Stimulated activated CD8-positive, alpha-beta memory T cell treated with anti-CD3 and anti-CD28 coated beads, Interleukin-15, amount 100 ng/mL, for 48 hours (primary cell): ENCODE data around the gene CREB3L2.

Source experiments
- DNase-seq, 2 donors: peaks; one replicate each; pipeline ENCODE4 v3.0.0-alpha.2; 2020; ENCODE audit warnings: low read depth in 2 of 2

The CREB3L2 gene

DNA sequence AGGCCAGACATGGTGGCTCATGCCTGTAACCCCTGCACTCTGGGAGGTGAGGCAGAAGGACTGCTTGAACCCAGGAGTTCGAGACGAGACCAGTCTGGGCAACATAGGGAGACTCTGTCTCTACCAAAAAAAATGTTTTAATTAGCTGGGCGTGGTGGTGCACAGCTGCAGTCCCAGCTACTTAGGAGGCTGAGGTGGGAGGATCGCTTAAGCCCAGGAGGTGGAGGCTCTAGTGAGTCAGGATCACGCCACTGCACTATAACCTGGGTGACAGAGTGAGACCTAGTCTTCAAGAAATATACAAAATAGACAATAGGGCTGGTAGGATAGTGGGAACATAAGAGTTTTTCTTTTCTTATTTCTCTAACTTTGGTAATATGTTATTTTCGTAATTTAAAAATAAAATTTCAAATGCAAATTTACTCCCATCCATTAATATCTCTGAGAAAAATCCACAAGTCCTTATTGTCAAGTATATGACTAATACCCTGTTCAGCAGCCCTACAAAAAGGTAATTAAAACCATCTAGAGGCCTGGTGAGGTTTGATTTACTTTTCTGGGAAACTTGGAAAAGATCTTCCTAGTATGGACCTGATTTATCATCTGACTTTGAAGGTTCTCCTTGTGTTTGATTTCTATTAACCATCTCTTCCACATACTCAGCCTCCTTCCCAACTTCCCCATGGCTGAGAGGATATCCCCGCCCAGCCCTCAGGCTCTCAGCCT, 50.0 kb downstream of the CREB3L2 start:
- no peak for DNase-seq

DNA sequence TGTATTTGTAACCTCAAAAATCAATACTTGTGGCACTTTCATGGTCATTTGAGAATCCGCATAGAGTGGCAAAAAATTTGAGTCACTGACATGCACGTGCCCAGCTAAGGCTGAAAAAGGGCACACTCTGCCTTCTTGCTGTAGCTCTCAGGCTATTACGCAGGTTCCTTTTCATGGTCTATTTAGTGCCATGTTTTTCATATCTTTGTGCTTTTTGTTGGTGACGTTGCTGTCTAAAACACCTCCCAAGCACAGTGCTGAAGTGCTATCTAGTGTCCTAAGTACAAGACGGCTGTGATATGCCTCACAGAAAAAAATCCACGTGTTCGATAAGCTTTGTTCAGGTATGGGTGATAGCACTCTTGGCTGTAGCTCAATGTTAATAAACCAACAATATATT, 50.9 kb downstream of the CREB3L2 start:
- no peak for DNase-seq

DNA sequence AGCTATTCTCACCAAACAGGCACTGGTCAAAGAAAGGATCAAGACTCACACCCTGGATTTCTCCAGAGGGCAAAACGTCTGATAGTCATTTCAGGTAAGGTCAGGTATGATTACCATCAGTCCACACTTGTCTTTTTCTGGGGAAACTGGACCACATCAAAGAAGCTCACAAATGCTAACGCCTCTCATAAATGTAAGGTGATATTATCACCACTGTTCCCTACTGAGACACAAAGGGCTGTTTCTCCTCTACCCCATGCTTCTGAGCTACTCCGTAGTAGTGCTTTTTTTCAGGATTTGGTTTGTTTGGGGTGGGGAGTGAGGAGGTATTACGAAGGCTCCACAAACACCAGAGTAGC, 51.6 kb downstream of the CREB3L2 start:
- no peak for DNase-seq

DNA sequence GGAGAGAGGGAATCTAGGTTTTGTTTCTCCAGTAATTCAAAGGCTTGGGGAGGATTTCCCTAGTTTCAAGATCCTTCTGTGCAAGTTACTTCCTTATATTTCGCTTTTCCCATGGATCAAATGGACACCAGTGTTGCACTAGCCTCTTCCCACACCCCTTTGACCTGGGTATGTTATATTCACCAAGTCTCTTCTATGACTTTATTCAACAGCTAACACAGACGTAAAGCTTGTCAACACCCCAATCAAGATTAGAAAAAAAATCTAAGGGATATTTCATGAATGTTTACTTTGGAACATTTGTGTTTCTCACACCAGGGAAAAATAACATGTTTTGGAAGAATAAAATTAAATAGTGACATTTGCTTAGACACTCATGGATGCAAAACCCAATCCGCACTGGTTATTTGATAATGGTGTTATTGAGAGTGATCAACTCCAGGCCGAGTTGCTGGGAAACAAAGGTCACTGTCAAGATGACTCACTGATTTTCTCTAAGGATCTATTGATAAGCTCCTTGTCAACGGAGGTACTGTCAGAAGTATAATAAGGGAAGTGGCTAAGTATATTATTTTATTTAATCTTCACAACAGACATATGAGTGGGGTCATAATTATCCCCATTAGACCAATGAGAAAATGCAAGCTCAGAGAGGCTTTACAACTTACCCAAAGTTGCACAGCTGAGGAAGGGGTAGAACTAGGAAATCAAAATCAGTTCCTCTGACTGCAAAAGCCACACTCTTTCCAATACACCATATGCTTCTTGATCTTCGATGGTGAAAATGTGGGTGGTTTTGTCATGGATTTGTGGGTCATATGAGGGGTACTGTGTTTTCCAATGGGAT, 52.2 kb downstream of the CREB3L2 start:
- no peak for DNase-seq

DNA sequence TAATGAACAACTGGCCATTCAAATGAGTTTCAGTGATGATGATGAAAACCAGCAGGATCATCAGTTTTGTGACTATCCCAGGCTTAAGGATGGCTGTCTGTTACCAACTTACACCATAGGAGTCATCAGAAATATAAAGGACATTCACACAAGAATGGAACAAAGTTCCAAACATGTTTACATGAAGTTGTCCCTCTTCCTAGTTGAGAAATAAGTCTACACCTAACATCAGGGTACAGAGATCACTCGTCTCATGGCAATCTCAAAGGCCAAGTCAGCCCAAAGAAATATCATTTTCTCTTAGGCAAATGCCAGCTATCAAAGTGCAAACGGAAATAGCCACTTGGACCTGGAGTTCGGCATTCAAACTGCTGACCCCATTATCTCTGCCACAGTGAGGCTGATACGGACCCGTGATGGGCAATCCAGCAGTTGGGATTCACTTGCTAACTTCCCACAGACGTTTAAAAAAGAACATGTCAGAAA, 53.0 kb downstream of the CREB3L2 start:
- DNase-seq: no peak

DNA sequence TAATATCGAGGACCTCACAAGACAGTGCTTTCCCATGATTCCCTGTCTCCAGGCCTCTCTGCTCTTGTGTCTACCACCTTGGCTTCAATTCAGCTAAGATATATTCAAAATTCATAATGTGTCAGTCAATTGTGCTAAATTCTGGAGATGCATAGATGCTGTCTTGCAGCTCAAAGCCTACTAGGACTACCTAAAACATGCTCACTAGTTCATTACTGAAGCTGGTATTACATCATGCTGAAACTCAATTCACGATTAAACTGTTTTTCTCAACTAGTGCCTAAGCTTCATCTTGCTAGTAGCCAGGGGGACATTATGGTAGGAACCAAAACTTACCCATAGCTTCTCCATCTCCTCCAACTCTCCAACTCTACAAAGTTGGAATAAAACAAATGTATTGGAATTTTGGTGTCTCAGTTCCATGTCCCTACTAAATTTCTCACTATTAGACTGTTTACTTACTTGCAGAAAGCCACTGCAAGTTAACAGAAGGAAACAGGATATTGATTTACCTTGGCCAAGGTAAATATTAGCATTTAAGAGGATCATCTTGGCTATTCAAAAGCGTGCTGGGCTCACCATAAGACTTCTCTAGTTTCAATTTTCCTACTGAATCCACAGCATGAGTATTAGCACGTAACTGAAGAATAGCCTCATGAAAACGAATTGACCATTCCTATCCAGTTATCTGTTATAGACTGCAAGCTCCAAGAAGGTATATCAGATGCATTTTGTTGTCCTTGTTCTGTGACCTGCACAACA, 53.6 kb downstream of the CREB3L2 start:
- DNase-seq: no peak

DNA sequence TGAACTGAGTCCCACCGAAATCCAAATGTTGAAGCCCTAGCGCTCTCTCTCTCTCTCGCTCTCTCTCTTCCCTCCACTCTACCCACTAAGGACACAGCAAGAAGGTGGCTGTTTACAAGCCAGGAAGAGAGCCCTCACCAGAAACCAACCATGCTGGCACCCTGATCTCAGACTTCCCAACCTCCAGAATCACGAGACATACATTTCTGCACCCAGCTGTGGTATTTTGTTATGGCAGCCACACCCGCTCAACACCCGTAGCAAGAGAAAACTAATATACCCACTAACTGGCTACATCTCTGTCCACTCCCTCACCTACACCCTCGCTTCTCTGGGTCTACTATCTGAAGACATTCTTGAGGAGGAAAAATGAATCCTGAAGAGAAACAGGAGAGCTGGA, 54.8 kb downstream of the CREB3L2 start:
- DNase-seq: no peak

DNA sequence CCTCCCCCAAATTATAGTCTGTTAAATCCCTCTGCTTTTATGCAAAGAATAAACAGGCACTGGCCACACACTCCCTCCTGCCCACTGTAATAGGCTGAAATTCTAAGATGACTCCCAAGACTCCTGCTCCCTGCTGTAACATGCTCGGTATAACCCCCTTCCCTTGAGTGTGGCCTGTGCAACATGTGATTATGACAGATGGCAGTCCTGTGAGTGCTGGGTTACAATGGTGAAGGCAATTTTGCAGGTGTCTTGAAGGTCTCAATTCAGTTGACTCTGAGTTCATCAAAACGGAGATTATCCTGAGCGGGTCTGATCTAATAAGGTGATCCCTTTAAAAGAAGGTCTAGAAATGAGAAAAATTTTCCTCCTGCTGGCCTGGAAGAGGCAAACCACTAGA, 55.9 kb downstream of the CREB3L2 start:
- no peak for DNase-seq

DNA sequence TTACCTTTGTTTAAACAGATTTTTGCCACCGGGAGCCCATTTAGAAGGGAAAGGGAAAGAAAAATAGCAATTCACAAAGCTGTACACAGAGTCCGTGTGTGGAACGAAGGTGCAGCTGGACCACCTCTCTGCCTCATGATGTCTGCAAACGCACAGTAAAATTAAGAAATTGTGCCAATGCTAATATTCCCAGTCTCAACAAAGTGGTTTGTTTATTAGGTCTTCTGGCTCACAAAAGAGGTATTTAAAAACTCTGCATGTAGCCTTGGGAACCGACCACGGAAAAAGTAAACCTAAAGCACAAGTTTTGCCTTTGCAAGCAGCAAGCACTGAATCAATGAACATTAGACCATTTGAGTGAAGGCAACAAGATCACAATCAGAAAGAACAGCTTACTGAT, 57.7 kb downstream of the CREB3L2 start:
- no peak for DNase-seq

DNA sequence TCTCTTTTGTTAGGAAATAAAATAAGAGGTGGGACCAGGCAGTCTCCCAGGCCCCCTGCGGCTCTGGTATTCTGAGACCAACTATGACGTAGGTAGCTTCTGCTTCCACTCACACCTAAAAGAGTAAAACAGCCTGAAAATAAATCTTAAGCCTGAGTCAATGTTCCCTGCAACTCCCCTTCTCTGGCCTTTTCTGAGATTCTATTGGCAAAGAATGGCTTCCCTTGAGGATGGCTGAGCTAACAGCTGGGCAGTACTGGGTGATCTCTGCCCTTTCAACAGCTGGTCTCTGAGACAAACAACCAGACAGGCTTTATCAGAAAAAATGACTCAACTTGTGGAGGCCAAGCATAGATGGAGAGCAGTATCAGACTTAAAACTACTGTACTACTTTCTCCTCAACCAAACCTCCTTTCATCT, 58.7 kb downstream of the CREB3L2 start:
- no peak for DNase-seq

DNA sequence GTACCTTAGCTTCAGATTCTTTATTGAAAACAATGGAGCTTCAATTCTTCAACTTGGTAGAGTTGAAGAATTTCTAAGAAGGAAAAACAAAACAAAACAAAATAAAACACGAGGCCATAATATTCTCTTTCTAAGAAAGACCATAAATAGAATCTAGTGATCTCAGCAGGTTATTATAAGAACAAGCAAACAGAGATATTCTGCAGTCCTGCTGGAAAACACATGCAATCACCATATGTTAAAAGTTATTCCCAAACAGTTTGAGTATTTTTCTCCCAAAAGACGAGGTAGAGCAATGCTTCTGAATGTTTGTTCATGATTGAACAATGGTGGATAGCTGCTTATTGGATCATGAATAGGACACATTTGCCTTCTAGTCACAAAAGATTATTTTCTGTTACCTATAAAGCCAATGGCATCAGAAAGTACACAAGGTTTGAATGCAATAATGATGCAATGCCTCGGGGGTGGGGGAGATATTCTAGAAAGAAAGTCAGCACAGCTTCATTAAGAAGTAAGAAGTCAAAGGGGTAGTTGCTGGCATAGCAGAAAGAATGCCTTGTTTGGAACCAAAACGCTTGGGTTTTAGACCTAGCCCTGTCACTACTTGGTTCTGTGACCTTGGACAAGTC, 59.3 kb downstream of the CREB3L2 start:
- no peak for DNase-seq

DNA sequence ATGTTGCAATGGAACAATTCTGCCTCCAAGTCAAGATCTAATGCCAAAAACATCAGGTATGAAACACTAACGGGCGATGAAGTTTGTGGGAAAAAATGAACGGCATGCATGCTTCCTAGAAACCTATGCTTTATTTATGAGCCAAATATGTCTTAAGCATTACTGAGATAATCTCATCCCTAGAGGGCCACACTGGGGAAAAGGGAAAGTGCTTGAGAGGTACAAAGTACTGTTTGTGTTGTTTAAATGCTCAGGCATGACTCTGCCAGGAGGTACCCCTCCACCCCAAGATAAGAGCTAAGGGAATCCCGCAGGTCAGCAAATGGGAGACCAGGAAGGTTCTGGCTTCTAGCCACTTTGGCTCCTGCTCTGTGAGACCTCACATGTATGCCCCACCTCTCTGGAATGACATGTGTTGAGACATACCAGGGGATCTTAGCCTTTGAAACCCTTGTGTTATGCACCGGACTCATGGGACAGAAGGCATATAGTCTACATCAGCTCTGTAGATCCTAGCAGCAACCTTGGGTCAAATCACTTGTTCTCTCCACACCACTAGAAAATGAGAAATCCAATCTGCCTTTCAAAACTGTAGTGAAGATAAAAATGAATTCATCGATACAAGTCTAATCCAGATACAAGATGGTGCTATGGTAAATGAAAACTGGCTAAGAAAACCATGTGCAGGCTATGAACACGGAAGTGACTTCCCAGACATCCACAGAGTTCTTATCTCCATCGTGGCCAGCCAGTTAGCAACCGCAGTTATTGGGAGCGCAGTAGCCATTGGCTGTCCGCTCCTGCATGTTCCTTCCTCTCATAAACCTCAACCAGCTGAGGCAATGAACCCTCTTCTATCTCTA, 61.0 kb downstream of the CREB3L2 start:
- DNase-seq: no peak

DNA sequence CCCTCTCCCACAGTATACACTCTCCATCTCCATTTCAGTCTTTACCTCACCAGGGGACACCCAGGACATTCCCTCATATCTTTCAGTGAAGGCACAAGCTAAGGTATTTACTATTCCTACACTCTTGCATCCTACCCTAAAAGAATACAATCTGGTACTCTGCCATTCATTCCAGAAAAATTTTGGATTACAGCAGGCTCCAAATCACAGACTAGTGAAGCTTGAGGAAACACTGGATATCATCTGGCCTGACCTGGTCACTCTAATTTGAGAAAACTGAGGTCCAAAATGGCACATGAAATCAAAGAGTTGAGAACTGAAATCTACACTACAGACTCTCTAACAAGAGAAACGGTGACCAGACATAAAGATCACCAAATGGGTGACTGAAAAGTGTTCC, 61.7 kb downstream of the CREB3L2 start:
- DNase-seq: no peak

DNA sequence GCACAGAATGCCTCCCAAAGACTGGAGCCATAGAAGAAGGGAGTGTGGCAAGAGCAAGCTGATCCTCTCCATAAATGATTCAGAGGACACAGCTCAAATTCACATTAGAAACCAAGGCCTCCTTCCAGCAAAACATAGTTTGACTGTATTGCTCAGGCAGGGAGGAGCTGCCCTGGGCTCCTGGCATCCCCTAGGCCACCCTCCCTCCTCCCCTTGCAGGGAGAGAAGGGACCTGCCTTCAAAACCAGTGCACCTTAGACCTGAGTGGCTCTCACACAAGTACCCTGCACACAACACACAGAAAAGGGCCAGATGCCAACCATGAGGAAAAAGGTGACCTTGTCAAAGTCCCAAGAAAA, 64.7 kb downstream of the CREB3L2 start:
- DNase-seq: no peak

DNA sequence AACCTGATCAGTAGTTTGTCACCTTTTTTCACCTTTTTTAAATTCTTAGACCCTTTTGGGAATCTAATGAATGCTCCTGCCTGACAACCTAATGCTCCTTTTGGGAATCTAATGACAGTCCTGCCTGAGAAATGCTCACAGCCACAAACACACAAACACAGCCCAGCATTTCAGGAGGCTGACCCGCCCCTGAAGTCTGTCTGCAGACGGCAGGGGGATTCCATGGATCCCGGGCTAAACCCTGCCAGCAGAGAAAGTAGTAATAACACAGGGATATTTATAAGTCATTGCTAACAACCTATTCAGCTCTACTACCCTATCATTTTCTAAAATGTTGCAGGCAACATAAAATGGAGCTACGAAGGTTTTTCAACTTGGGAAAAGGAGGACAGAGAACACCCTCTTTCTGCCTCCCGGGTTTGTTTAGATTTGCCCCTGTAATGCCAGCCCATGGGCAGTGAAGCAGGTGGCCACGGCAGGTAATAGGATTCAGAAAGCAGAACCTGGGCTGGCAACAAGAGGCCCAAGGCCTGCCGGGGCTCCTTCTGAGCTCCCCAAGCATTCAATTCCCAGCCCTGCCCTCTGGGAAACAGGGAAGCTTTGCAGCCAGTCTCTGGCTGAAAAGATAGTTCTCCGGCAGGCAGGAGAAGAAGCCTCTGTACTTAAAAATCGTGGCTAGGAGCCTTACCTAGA, 65.2 kb downstream of the CREB3L2 start:
- DNase-seq: no peak

DNA sequence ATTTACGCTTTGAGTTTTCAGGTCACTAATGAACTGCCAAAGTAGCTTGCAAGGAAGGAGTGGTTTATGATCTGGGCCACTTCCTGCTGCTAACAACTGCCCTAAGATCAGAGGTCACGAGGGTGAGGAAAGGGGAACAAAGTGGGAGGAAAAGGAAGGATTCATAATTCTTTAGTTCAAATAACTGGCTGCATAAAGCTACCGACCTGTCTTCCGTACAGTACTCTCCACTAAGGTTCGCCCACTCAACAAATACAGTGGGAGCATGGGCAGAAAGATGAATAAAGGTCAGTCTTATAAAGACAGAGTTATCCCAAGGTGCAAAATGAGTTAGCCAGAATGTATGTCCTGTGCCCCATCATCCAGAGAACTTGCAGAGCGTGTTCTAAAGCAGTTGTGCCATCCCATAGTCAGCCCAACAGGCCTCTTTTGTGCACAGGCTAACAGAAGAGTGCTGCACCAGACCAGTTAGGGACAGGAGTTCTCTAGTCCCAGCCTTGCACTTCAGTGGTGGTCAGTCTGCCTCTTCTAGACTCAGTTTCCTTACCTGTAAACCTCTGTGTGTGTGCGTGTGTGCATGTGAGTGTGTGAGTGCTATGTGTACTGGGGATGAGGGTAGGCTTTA, 65.9 kb downstream of the CREB3L2 start:
- no peak for DNase-seq

DNA sequence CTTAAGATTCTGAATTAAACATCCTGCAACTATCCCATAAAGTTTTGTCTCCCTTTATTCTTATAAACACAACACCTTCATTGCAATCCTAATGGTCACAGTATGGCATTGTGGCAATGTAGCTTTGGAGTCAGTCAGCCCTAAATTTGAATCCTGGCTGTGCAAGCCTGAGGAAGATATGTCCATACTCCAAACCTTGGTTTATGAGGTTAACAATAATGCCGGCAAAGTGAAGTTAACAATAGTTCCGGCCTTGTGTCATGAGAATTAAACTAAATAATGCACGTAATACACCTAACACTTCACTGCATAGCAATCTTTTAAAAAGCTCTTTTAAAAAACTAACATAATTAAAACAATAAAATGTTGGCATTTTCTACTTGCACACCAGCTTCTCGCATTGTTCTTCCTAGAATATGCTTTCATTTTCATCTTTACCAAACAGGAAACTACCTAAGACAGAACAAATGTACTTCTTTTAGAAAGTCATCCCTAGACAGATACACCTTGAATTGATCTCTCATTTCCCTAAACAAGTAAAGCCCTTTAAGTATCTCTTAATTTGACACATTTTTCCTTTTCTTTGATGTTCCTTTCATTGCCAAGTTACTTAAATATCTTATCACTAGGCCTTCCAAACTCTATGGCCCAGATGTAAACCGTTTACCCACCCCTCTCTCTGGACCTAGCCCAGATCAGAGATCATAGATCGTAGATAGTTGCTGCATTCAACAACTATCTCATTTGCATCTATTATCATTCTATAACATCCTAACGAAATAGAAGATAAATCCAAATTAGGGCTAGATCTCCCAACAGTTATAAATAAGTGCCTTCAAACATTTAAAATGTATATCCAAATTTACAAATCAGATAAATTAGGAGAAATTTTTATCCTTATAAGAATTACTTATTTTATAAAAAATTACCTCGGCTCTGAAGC, 66.7 kb downstream of the CREB3L2 start:
- no peak for DNase-seq

DNA sequence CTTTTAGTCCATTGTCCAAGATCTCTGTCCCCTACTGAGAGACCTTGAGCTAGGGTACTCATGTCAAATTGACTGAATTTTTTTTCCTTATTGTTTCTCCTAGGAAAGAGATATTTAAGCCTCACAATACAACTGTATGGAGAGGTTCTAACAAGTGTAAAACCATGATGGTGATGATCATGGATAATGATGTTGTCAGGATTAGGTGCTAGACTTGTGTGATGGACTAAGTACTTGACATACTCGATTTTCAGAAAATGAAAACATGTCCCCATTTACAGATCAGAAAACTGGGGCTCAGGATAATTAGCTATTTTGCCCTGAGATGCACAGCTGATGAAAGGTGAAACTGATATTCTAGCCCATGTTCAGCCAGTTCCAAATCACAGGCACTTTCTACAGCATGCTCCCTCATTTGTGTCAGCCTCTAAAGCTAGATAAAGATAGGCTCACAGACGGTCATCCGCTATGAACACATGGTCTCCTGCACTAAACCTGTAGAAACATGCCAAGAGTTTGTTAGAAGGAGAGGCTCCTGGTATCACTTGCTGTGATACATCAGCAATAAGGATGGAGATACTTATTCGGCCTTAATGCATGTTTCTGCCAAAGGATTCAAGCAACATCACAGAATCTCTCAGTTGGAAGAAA, 67.6 kb downstream of the CREB3L2 start:
- no peak for DNase-seq
